HepG2 (cell line): ENCODE measurements around the gene AP1M2. TPM values are rescaled to one million over a fixed set of nuclear protein-coding genes. Genes with fewer than 3 reads are reported as not detected.

Source experiments
- BCL6 ChIP-seq: IDR thresholded peaks from 2 replicates; pipeline ENCODE4 v1.6.1; 2016; ENCODE audit warnings: missing genetic modification reagents, missing compliant biosample characterization
- CAMTA2 ChIP-seq: sonication (generic); formaldehyde crosslinking; IDR thresholded peaks from 2 replicates; pipeline ENCODE4 v1.4.0; 2020; ENCODE audit warnings: mild to moderate bottlenecking, missing genetic modification reagents, borderline replicate concordance
- ETV5 ChIP-seq: IDR thresholded peaks from 2 replicates; pipeline ENCODE4 v1.6.1; 2018; ENCODE audit warnings: missing biosample characterization, missing genetic modification reagents, inconsistent platforms, borderline replicate concordance
- MED13 ChIP-seq: sonication (generic); formaldehyde crosslinking; IDR thresholded peaks from 2 replicates; pipeline ENCODE4 v1.5.0; 2020; ENCODE audit warnings: missing genetic modification reagents
- PHF21A ChIP-seq: sonication (generic); formaldehyde crosslinking; IDR thresholded peaks from 2 replicates; pipeline ENCODE4 v1.5.0; 2020; ENCODE audit warnings: mild to moderate bottlenecking, missing genetic modification reagents
- ZC3H4 ChIP-seq: sonication (generic); formaldehyde crosslinking; IDR thresholded peaks from 2 replicates; pipeline ENCODE4 v1.4.0; 2020; ENCODE audit warnings: missing genetic modification reagents, borderline replicate concordance
- ZFYVE20 ChIP-seq: sonication (generic); formaldehyde crosslinking; IDR thresholded peaks from 2 replicates; pipeline ENCODE4 v1.8.0; 2023; ENCODE audit warnings: low read depth, mild to moderate bottlenecking, moderate library complexity, missing genetic modification reagents, borderline replicate concordance
- ZKSCAN5 ChIP-seq: sonication (generic); formaldehyde crosslinking; IDR thresholded peaks from 2 replicates; pipeline ENCODE4 v1.5.1; 2020; ENCODE audit warnings: mild to moderate bottlenecking, missing genetic modification reagents
- ZNF292 ChIP-seq: sonication (generic); formaldehyde crosslinking; IDR thresholded peaks from 2 replicates; pipeline ENCODE4 v1.8.1; 2022; ENCODE audit warnings: mild to moderate bottlenecking, low read depth, missing genetic modification reagents, borderline replicate concordance
- ZNF549 ChIP-seq: sonication (generic); formaldehyde crosslinking; IDR thresholded peaks from 2 replicates; pipeline ENCODE4 v1.5.0; 2020; ENCODE audit warnings: missing genetic modification reagents
- ZNF567 ChIP-seq: sonication (generic); formaldehyde crosslinking; IDR thresholded peaks from 2 replicates; pipeline ENCODE4 v1.8.1; 2023; ENCODE audit warnings: mild to moderate bottlenecking, missing genetic modification reagents, borderline replicate concordance
- ZNF782 ChIP-seq: sonication (generic); formaldehyde crosslinking; IDR thresholded peaks from 2 replicates; pipeline ENCODE4 v1.4.0; 2020; ENCODE audit warnings: missing genetic modification reagents, mild to moderate bottlenecking, borderline replicate concordance
- polyA plus RNA-seq, 8 experiments: library from polyadenylated mRNA; depleted of rRNA in 3 of 8; stranded (reverse) in 7 of 8; unstranded in 1 of 8; fragments of >200 nt; fragmentation: Illumina TruSeq in 4 of 8; extraction: Trizol in 4 of 8; gene quantifications; 2 replicates each; pipeline versions ENCODE4 v1.2.1 to v1.2.3, GENCODE V29; 2011 to 2016; ENCODE audit warnings: low read depth in 4 of 8, missing spikeins in 1 of 8, mixed read lengths in 1 of 8; ENCODE audit not compliant: insufficient read depth in 1 of 8
- total RNA-seq, 5 experiments: library from RNA; depleted of rRNA; stranded (reverse); fragments of >200 nt; fragmentation: Illumina TruSeq; extraction: Trizol; gene quantifications; 2 replicates each; pipeline ENCODE4 v1.2.3, GENCODE V29; 2016; ENCODE audit warnings: low read depth in 1 of 5
- TF ChIP-seq, protein P1 (sequence below): IDR thresholded peaks from 2 replicates; pipeline ENCODE4 v1.6.1; 2018; ENCODE audit warnings: missing genetic modification reagents
- TF ChIP-seq, protein P2 (sequence below): sonication (generic); formaldehyde crosslinking; IDR thresholded peaks from 2 replicates; pipeline ENCODE4 v1.4.0; 2020; ENCODE audit warnings: missing genetic modification reagents
- TF ChIP-seq, protein P3 (sequence below): sonication (generic); formaldehyde crosslinking; IDR thresholded peaks from 2 replicates; pipeline ENCODE4 v1.8.1; 2022; ENCODE audit warnings: low read depth, mild to moderate bottlenecking, missing genetic modification reagents
- TF ChIP-seq, protein P4 (sequence below): sonication (generic); formaldehyde crosslinking; IDR thresholded peaks from 2 replicates; pipeline ENCODE4 v1.8.1; 2023; ENCODE audit warnings: mild to moderate bottlenecking, inconsistent platforms, moderate library complexity, missing genetic modification reagents, borderline replicate concordance

Gene AP1M2
- total and polyA plus RNA-seq, 2 of the 13 experiments (the other 11 are each of a cell fraction or from before 2014, with no cell fraction given): 6.3 to 76.8 TPM

DNA sequence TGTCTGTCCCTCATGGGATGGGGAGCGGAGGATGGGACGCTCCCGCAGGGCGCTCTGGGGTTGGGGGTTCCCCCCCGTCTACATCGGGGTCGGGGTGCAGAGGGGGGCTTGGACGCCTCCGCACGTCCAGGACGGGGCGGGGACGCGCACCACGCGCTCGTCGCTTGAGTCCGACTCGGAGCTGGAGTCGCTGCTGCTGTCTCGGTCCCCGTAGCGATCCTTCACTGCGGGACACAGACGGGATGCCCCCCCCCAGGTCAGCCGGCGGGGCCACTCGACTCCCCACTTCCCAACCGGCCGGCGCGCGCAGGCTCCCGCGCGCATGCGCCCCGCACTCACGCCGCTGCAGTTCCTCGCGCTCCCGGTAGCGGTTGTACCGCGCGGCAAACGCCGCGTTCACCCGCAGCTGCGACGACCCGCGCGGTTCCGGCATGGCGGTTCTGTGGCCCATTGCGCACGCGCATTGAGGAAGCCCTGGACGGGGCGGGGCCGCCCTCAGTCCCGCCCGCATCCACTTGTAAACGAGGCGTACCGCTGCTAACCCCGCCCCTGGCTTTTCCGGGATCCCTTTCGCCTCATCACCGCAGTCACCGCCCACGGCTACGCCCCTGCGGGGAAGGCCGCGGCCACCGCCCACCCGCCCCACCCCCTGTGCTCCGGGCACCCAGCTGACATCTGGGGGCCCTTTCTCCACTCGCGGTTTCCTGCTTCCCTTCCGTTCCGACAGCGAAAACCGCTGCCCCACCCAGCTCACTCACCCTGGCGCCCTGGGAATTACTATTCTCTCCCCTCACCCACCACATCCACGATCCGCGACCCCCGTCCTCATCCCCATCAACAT is 21.3 kb downstream of the AP1M2 start, which contains the start of gene KRI1 (continued):
- TF ChIP-seq, protein P1, sequence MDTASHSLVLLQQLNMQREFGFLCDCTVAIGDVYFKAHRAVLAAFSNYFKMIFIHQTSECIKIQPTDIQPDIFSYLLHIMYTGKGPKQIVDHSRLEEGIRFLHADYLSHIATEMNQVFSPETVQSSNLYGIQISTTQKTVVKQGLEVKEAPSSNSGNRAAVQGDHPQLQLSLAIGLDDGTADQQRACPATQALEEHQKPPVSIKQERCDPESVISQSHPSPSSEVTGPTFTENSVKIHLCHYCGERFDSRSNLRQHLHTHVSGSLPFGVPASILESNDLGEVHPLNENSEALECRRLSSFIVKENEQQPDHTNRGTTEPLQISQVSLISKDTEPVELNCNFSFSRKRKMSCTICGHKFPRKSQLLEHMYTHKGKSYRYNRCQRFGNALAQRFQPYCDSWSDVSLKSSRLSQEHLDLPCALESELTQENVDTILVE (CRISPR knock-in tag): peak; percentile 94
- peak; percentile 44 for TF ChIP-seq BCL6 (CRISPR knock-in tag)
- no peak for TF ChIP-seq ZKSCAN5 (CRISPR knock-in tag)
- TF ChIP-seq PHF21A (CRISPR knock-in tag): no peak
- TF ChIP-seq ZNF567 (CRISPR knock-in tag): peak; percentile 93; the same call in 1 of the 2 replicates
- peak; percentile 94; the same call in 1 of the 2 replicates for TF ChIP-seq ZNF782 (CRISPR knock-in tag)
- no peak for TF ChIP-seq MED13 (CRISPR knock-in tag)
- TF ChIP-seq ZFYVE20 (CRISPR knock-in tag): peak; percentile 90; the same call in 1 of the 2 replicates
- TF ChIP-seq ZNF292: no peak
- TF ChIP-seq ZC3H4 (CRISPR knock-in tag): peak; percentile 33; the same call in 1 of the 2 replicates
- 0 out of 2 replicates have a peak, but pooled peaks have one; percentile 60 for TF ChIP-seq CAMTA2 (CRISPR knock-in tag)
- TF ChIP-seq, protein P2, sequence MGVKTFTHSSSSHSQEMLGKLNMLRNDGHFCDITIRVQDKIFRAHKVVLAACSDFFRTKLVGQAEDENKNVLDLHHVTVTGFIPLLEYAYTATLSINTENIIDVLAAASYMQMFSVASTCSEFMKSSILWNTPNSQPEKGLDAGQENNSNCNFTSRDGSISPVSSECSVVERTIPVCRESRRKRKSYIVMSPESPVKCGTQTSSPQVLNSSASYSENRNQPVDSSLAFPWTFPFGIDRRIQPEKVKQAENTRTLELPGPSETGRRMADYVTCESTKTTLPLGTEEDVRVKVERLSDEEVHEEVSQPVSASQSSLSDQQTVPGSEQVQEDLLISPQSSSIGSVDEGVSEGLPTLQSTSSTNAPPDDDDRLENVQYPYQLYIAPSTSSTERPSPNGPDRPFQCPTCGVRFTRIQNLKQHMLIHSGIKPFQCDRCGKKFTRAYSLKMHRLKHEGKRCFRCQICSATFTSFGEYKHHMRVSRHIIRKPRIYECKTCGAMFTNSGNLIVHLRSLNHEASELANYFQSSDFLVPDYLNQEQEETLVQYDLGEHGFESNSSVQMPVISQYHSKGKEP (CRISPR knock-in tag): peak; percentile 96
- TF ChIP-seq, protein P3, sequence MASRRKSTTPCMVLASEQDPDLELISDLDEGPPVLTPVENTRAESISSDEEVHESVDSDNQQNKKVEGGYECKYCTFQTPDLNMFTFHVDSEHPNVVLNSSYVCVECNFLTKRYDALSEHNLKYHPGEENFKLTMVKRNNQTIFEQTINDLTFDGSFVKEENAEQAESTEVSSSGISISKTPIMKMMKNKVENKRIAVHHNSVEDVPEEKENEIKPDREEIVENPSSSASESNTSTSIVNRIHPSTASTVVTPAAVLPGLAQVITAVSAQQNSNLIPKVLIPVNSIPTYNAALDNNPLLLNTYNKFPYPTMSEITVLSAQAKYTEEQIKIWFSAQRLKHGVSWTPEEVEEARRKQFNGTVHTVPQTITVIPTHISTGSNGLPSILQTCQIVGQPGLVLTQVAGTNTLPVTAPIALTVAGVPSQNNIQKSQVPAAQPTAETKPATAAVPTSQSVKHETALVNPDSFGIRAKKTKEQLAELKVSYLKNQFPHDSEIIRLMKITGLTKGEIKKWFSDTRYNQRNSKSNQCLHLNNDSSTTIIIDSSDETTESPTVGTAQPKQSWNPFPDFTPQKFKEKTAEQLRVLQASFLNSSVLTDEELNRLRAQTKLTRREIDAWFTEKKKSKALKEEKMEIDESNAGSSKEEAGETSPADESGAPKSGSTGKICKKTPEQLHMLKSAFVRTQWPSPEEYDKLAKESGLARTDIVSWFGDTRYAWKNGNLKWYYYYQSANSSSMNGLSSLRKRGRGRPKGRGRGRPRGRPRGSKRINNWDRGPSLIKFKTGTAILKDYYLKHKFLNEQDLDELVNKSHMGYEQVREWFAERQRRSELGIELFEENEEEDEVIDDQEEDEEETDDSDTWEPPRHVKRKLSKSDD (CRISPR knock-in tag): no peak
- no peak for TF ChIP-seq ZNF549 (CRISPR knock-in tag)
- TF ChIP-seq, protein P4, sequence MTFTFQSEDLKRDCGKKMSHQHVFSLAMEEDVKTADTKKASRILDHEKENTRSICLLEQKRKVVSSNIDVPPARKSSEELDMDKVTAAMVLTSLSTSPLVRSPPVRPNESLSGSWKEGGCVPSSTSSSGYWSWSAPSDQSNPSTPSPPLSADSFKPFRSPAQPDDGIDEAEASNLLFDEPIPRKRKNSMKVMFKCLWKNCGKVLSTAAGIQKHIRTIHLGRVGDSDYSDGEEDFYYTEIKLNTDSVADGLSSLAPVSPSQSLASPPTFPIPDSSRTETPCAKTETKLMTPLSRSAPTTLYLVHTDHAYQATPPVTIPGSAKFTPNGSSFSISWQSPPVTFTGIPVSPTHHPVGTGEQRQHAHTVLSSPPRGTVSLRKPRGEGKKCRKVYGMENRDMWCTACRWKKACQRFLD: peak; percentile 46; the same call in 1 of the 2 replicates
- TF ChIP-seq ETV5 (CRISPR knock-in tag): peak; percentile 84
